IMR-90 (cell line): ENCODE measurements around the gene NDUFB5.

ENCODE experiments used
- CEBPB ChIP-seq: IDR thresholded peaks from 2 replicates; pipeline ENCODE4 v1.6.1; 2012; ENCODE audit warnings: low read depth, low read length, improper control_type of control experiment
- TF ChIP-seq, protein P1 (sequence below): conservative IDR thresholded peaks from 2 replicates; pipeline ENCODE4 v1.5.1; 2012; ENCODE audit warnings: mild to moderate bottlenecking, low read depth, low read length, improper control_type of control experiment
- TF ChIP-seq, protein P2 (sequence below): fragments of 150-350 bp; IDR thresholded peaks from 2 replicates; pipeline ENCODE4 v1.6.1; 2016; ENCODE audit warnings: low read depth, mild to moderate bottlenecking, low read length, moderate library complexity, borderline replicate concordance

DNA sequence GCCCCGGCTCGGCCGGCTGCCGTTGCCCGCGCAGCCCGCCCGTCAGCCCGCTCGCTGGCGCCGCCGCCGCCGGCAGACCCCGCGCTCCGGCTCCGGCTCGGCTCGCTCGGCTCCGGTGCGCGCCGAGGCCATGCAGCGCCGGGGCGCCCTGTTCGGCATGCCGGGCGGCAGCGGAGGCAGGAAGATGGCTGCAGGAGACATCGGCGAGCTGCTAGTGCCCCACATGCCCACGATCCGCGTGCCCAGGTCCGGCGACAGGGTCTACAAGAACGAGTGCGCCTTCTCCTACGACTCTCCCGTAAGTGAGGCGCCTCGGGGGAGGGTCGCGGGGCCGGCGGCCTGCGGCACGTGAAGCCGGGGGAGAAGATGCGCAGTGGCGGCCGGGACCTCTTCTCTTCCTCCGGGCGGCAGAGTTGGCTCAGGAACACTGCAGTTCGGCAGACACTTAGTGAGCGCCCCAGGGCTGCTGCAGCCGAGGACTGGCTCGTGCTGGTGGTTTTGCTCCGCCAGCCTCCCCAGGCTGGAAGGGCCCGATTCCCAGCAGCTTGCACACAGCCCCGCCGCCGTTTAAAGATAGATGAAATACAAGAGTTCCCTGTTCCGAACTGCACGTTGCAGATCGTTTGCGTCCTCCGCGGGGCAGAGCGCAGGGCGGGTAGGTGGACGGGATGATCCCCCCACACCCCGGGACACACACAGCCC is 48.7 kb downstream of the NDUFB5 start:
- TF ChIP-seq, protein P1, sequence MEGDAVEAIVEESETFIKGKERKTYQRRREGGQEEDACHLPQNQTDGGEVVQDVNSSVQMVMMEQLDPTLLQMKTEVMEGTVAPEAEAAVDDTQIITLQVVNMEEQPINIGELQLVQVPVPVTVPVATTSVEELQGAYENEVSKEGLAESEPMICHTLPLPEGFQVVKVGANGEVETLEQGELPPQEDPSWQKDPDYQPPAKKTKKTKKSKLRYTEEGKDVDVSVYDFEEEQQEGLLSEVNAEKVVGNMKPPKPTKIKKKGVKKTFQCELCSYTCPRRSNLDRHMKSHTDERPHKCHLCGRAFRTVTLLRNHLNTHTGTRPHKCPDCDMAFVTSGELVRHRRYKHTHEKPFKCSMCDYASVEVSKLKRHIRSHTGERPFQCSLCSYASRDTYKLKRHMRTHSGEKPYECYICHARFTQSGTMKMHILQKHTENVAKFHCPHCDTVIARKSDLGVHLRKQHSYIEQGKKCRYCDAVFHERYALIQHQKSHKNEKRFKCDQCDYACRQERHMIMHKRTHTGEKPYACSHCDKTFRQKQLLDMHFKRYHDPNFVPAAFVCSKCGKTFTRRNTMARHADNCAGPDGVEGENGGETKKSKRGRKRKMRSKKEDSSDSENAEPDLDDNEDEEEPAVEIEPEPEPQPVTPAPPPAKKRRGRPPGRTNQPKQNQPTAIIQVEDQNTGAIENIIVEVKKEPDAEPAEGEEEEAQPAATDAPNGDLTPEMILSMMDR = peak; percentile 24; the same call in 1 of the 2 replicates
- TF ChIP-seq CEBPB = no peak
- TF ChIP-seq, protein P2, sequence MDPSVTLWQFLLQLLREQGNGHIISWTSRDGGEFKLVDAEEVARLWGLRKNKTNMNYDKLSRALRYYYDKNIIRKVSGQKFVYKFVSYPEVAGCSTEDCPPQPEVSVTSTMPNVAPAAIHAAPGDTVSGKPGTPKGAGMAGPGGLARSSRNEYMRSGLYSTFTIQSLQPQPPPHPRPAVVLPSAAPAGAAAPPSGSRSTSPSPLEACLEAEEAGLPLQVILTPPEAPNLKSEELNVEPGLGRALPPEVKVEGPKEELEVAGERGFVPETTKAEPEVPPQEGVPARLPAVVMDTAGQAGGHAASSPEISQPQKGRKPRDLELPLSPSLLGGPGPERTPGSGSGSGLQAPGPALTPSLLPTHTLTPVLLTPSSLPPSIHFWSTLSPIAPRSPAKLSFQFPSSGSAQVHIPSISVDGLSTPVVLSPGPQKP = no peak
